ENCODE measurements around the gene ULBP2.

ULBP2 gene

DNA sequence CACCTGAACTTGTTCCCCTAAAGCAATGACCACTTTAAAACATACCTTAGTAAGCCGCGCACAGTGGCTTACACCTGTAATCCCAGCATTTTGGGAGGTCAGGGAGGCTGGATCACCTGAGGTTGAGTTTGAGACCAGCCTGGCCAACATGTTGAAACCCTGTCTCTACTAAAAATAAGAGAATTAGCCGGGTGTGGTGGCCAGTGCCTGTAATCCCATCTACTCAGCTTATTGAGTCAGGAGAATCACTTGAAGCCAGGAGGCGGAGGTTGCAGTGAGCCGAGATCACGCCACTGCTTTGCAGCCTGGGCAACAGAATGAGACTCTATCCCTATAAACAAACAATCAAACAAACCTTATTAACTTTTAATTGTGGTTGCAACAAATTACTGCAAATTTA is 42.3 kb upstream of the ULBP2 start:
- Histone ChIP-seq H3K9ac (ENCODE audit: insufficient read length) (no peak overlapping the region), H3K27ac (no peak overlapping the region), H3K9me3 (ENCODE audit: low read depth, low read length) (no peaks in the 10 kb centered on the region), H3K4me3 (no peak overlapping the region), H3K36me3 (ENCODE audit: insufficient read depth, low read length) (no peaks in the 10 kb centered on the region)
- no peak for DNase-seq (ENCODE audit: low read depth, low spot score)
- TF ChIP-seq EZH2 (IDR thresholded peaks at IDR 0.05): no peak
- no peak for TF ChIP-seq POLR2AphosphoS5 (IDR thresholded peaks at IDR 0.05; ENCODE audit: borderline replicate concordance, low read depth, low read length)
- TF ChIP-seq FOXP2 (optimal IDR thresholded peaks at IDR 0.05; ENCODE audit: control extremely low read depth, extremely low read length, insufficient read depth): no peak

DNA sequence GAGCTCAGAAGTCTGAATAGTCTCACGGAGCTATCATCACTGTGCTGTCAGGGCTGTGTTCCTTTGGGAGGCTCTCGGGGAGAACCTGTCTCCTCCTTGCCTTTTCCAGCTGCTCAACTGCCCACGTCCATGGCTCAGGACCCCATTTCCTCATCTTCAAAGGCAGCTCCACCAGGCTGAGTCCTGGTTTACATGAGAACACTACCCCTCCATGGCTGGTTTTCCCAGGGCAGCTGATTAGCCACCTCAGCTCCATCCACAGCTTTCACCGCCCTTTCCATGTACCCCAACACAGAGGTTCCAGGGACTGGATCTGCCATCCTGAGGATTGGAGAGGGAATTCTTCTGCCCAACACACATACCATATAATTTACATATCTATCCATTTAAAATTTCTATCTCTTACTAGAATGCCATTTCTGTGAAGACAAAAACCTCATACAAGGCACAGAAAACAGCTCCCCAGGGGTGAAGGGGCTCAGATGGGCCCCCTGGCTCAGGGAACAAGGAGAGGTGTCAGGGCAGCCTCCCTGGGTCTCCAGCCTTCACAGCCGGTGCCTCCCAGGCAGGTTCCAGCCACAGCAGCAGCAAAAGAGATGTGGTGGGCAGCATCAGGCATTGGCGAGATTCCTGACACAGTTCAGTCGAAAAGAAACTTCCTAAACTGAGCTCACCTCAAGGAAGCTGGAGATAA is 41.7 kb upstream of the ULBP2 start:
- H3K9me3 ChIP-seq (ENCODE audit: low read depth, low read length): no peaks in the 10 kb centered on the region
- no peak overlapping the region for H3K4me3 ChIP-seq
- H3K9ac ChIP-seq (ENCODE audit: insufficient read length): no peak overlapping the region
- DNase-seq (ENCODE audit: low read depth, low spot score): no peak
- H3K27ac ChIP-seq: no peak overlapping the region
- TF ChIP-seq EZH2 (IDR thresholded peaks at IDR 0.05) (no peak), POLR2AphosphoS5 (IDR thresholded peaks at IDR 0.05; ENCODE audit: borderline replicate concordance, low read depth, low read length) (no peak), FOXP2 (optimal IDR thresholded peaks at IDR 0.05; ENCODE audit: control extremely low read depth, extremely low read length, insufficient read depth) (no peak)
- no peaks in the 10 kb centered on the region for H3K36me3 ChIP-seq (ENCODE audit: insufficient read depth, low read length)

DNA sequence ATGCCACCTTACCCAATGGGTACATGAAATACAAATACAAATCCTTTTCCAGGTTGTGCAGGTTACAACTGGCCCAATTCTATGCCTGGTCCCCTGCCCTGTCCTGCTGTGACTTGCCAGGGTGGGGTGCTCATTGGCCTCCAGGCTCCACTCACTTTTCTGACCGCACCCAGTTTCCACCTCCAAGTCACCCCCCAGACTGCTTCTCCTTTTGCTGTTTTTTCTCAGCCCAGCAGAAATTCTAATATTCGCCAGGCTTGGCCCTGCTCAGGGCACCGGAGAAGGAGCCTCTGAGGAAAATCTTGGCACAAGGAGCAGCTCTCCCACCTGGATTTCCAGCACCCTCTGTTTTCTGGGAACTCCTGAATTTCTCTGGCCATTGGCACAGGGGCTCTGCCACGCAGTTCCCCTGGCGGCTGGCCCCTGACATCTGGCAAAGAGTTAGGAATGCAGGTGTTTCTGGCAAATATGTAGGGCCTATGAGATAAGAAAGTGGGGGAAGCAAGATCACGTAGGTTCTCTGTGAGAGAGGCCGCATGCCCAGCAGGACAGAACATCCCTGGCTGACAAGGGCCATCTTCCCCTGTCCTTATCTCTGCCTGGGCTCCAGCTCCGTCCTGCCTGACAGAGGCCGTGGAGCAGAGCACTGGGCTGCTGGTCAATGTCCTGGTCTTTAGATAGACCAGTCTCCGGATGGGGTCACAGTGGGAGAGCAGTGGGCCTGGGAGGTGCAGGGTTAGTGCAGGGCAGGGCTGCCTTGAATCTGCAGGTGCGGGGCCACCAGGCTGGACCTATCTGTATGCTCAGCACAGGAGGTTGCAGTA is 41.0 kb upstream of the ULBP2 start:
- Histone ChIP-seq H3K27ac (no peak overlapping the region), H3K4me3 (no peak overlapping the region), H3K9ac (ENCODE audit: insufficient read length) (no peak overlapping the region), H3K9me3 (ENCODE audit: low read depth, low read length) (no peaks in the 10 kb centered on the region), H3K36me3 (ENCODE audit: insufficient read depth, low read length) (no peaks in the 10 kb centered on the region)
- DNase-seq (ENCODE audit: low read depth, low spot score): no peak
- no peak for TF ChIP-seq EZH2 (IDR thresholded peaks at IDR 0.05)
- TF ChIP-seq FOXP2 (optimal IDR thresholded peaks at IDR 0.05; ENCODE audit: control extremely low read depth, extremely low read length, insufficient read depth): no peak
- TF ChIP-seq POLR2AphosphoS5 (IDR thresholded peaks at IDR 0.05; ENCODE audit: borderline replicate concordance, low read depth, low read length): no peak

DNA sequence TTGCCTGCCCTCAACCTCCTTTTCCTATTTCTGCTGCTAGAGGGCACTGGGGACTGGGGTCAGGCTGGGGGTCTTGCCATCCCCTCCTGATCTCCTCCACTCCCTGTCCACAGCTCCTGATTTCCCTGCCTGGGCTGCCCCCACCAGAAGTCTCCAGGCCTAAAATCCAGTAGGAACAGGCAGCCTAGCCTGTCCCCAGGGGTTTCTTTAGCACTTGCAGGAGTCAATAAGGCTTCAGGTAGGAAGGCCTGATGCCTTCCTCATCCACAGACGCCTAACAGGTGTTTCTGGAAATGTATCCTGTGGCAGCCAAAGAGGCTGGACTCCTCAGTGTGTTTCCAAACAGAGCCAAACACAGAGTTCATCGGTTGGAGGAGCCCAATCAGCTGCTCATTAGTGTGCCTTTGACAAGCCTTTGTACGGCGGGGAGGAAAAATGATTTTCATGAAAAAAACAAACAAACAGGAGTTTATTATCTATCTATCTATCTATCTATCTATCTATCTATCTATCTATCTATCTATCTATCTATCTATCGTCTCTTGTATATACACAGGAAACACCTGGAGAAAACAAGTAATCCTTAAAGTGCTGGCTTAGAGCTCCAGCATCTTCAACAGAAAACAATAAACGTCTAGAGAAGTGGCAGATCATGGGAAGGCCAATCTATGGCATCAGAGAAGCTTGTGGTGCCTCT is 40.2 kb upstream of the ULBP2 start:
- H3K36me3 ChIP-seq (ENCODE audit: insufficient read depth, low read length): no peaks in the 10 kb centered on the region
- TF ChIP-seq POLR2AphosphoS5 (IDR thresholded peaks at IDR 0.05; ENCODE audit: borderline replicate concordance, low read depth, low read length) (no peak), EZH2 (IDR thresholded peaks at IDR 0.05) (no peak), FOXP2 (optimal IDR thresholded peaks at IDR 0.05; ENCODE audit: control extremely low read depth, extremely low read length, insufficient read depth) (no peak)
- DNase-seq (ENCODE audit: low read depth, low spot score): no peak
- H3K9ac ChIP-seq (ENCODE audit: insufficient read length): no peak overlapping the region
- H3K27ac ChIP-seq: no peak overlapping the region
- H3K9me3 ChIP-seq (ENCODE audit: low read depth, low read length): no peaks in the 10 kb centered on the region
- H3K4me3 ChIP-seq: no peak overlapping the region

DNA sequence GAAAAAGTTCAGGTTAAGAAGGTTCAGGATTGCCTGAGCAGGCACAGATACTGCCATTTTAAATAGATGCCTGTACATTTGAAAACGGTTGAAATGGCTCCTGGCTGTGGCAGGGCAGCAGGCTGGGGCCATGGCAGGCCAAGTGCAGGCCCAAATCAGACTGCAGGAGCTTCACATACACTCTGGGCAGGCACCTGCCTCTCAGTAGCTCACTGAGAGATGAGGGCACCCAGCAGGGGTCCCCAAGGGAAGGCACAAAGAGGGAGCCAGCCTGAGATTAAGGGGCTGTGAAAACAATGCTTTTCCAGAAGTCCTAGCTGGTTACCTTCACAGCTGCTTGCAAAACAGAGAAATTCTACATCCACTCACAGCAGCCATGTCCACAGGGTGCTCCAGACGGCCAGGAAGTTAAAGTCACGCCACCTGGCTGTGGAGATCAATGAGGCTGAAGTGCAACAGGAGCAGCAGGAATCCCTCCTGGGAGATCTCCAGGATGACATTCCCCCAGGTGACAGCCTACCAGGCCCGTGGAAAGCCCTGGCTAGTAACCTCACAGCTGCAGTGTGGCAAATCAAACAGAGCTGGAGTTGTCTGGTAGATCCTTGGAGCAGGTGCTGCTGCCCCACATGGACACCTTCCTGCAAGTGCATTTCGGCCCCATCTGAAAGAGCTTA is 37.7 kb upstream of the ULBP2 start:
- no peaks in the 10 kb centered on the region for H3K9me3 ChIP-seq (ENCODE audit: low read depth, low read length)
- H3K27ac ChIP-seq: no peak overlapping the region
- H3K4me3 ChIP-seq: no peak overlapping the region
- DNase-seq (ENCODE audit: low read depth, low spot score): no peak
- TF ChIP-seq POLR2AphosphoS5 (IDR thresholded peaks at IDR 0.05; ENCODE audit: borderline replicate concordance, low read depth, low read length) (no peak), FOXP2 (optimal IDR thresholded peaks at IDR 0.05; ENCODE audit: control extremely low read depth, extremely low read length, insufficient read depth) (no peak), EZH2 (IDR thresholded peaks at IDR 0.05) (no peak)
- H3K36me3 ChIP-seq (ENCODE audit: insufficient read depth, low read length): no peaks in the 10 kb centered on the region
- no peak overlapping the region for H3K9ac ChIP-seq (ENCODE audit: insufficient read length)

DNA sequence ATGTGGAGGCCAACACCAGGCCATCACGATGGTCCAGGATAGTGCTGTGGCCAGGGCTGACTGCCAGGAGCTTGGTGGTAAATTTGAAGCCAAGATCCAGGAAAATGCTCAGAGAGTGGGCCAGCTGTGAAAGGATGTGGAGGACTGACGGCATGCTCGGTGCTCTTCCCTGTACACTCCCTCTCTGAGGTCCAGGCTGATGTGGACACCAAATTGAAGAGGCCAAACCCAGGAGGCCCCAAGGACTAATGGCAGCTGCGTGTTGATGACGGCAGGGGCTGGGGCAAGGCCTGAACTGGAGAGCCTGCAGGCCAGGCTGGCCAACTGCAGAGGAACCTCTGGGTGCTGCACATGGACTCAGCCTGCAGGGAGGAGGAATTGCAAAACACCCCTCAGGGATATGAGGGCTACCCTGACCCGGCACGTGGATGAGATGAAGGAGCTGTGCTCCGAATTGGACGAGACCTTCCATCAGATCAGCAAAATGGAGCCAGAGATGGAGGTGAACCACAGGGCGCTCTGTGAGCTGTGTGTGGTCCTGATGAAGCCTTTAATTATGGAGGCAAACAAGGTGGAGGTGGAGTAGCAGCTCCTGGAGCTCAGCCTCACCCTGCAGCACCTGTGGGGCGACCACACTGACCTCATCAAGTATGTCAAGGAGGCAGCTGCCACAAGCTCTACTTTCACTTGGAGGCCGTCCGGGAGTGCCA is 37.0 kb upstream of the ULBP2 start:
- Histone ChIP-seq H3K9me3 (ENCODE audit: low read depth, low read length) (no peaks in the 10 kb centered on the region), H3K4me3 (no peak overlapping the region), H3K36me3 (ENCODE audit: insufficient read depth, low read length) (no peaks in the 10 kb centered on the region), H3K9ac (ENCODE audit: insufficient read length) (no peak overlapping the region), H3K27ac (no peak overlapping the region)
- TF ChIP-seq EZH2 (IDR thresholded peaks at IDR 0.05): no peak
- no peak for TF ChIP-seq FOXP2 (optimal IDR thresholded peaks at IDR 0.05; ENCODE audit: control extremely low read depth, extremely low read length, insufficient read depth)
- TF ChIP-seq POLR2AphosphoS5 (IDR thresholded peaks at IDR 0.05; ENCODE audit: borderline replicate concordance, low read depth, low read length): no peak
- DNase-seq (ENCODE audit: low read depth, low spot score): no peak

DNA sequence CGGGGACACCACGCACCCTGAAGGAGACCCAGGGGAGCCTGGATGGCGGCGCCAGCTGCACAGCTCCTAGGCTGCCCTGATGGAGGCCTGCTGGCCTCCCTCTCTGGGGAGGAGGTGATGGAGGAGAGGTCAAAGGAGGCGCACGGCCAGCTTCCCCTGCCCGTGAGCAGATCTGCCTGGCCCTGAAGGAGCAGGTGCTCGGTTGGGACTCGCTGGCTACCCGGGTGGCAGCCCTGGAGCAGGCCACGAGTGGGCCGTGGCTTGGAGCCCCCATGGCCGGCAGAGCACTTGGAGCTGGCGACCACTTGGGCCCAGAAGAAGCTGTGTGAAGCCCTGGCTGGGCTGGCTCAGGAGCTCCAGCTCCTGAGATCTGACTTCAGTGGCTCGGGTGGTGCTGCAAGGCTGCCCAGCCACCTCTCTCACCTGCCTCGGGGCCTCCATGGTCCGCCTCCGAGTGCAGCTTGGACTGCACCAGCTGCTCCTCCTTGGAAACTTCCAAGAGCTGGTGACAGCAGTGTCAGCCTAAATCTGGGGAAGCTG is 36.4 kb upstream of the ULBP2 start:
- DNase-seq (ENCODE audit: low read depth, low spot score): no peak
- no peak overlapping the region for H3K4me3 ChIP-seq
- H3K36me3 ChIP-seq (ENCODE audit: insufficient read depth, low read length): no peaks in the 10 kb centered on the region
- TF ChIP-seq FOXP2 (optimal IDR thresholded peaks at IDR 0.05; ENCODE audit: control extremely low read depth, extremely low read length, insufficient read depth) (no peak), EZH2 (IDR thresholded peaks at IDR 0.05) (no peak), POLR2AphosphoS5 (IDR thresholded peaks at IDR 0.05; ENCODE audit: borderline replicate concordance, low read depth, low read length) (no peak)
- no peak overlapping the region for H3K9ac ChIP-seq (ENCODE audit: insufficient read length)
- H3K9me3 ChIP-seq (ENCODE audit: low read depth, low read length): no peaks in the 10 kb centered on the region
- H3K27ac ChIP-seq: no peak overlapping the region
